ENCODE results near the gene ABL1.

ABL1 gene

DNA sequence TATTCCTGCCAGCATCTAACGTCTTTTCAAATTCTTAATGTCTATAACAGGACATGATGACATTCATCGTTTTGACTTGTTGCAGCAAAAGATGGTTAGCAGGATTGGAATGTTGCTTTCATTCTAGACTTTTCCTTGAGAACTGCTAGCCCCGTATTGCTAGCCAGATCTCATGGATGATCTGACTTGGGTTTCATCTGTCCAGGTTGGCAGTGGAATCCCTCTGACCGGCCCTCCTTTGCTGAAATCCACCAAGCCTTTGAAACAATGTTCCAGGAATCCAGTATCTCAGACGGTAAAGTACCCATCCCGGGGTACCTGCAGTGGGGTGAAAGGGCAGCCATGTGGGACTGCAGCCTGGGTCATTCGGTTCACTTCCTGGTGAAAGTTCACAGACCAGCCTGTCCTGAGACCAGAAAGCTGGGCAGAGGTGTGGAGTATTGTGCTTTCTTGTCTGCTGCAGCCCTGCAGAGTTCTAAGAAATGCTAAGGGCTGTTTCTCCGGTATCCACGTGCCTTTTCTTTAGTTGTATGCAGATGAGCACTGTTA is 44.9 kb downstream of the ABL1 start:
- no peaks in the 10 kb centered on the region for H3K4me1 ChIP-seq (ENCODE audit: control insufficient read depth, low read depth, low read length)
- H3K9ac ChIP-seq (ENCODE audit: low read length): no peak overlapping the region
- no peak overlapping the region for H3K4me3 ChIP-seq (ENCODE audit: low read length)
- H3K36me3 ChIP-seq (ENCODE audit: control insufficient read depth, low read depth, low read length): peaks cover 77% of the 10 kb centered on the region
- H3K27ac ChIP-seq (ENCODE audit: low read length): no peak overlapping the region
- no peaks in the 10 kb centered on the region for H3K27me3 ChIP-seq (ENCODE audit: control insufficient read depth, insufficient read depth, low read length)
- no peaks in the 10 kb centered on the region for H3K9me3 ChIP-seq (ENCODE audit: control insufficient read depth, low read depth, low read length)

DNA sequence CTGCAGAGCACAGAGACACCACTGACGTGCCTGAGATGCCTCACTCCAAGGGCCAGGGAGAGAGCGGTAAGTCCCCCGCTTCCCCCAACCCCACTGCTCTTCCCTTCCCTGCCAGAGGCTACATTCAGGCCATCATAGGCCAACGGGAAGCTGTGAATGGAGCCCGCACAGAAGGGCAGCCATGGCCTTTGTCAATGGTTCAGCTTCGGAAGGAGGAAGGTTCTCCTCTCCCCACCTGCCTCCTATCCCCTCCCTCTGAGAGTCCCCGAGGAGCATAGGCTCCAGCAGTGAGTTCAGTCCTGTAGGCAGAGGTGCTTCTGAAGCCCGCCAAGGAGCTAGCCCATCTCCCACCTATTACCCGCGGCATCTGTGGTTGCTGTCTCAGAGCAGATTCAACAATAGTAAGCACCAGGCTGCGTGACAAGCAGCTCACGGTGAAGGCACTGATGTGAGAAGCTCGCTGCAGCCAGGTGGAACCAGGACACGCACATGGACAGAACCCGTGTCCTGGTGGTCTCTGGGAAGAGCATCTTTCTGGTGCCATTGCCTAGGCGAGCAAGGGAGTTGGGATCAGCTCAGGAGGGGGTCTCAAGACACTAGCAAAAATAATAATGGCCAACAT is 45.7 kb downstream of the ABL1 start:
- Histone ChIP-seq H3K9ac (ENCODE audit: low read length) (no peak overlapping the region), H3K4me3 (ENCODE audit: low read length) (no peak overlapping the region), H3K27ac (ENCODE audit: low read length) (no peak overlapping the region), H3K27me3 (ENCODE audit: control insufficient read depth, insufficient read depth, low read length) (no peaks in the 10 kb centered on the region), H3K9me3 (ENCODE audit: control insufficient read depth, low read depth, low read length) (no peaks in the 10 kb centered on the region), H3K4me1 (ENCODE audit: control insufficient read depth, low read depth, low read length) (no peaks in the 10 kb centered on the region), H3K36me3 (ENCODE audit: control insufficient read depth, low read depth, low read length) (peaks cover 76% of the 10 kb centered on the region)

DNA sequence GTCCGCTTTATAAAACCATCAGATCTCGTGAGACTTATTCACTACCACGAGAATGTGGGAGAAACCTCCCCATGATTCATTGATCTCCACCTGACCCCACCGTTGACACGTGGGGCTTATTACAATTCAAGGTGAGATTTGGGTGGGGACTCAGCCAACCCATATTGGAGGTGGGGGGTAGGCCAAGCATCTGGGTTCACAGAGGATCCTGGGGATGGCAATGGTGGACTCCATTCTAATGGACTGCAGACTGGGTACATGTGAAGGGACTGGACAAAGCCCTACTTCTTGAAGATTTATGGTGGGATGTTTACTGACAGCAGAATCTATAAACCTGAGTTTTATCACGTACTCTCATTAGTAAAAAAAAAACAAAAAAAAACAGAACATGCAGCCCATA is 46.5 kb downstream of the ABL1 start:
- no peak overlapping the region for H3K27ac ChIP-seq (ENCODE audit: low read length)
- no peak overlapping the region for H3K4me3 ChIP-seq (ENCODE audit: low read length)
- H3K4me1 ChIP-seq (ENCODE audit: control insufficient read depth, low read depth, low read length): no peaks in the 10 kb centered on the region
- peaks cover 77% of the 10 kb centered on the region for H3K36me3 ChIP-seq (ENCODE audit: control insufficient read depth, low read depth, low read length)
- H3K27me3 ChIP-seq (ENCODE audit: control insufficient read depth, insufficient read depth, low read length): no peaks in the 10 kb centered on the region
- no peaks in the 10 kb centered on the region for H3K9me3 ChIP-seq (ENCODE audit: control insufficient read depth, low read depth, low read length)
- no peak overlapping the region for H3K9ac ChIP-seq (ENCODE audit: low read length)

DNA sequence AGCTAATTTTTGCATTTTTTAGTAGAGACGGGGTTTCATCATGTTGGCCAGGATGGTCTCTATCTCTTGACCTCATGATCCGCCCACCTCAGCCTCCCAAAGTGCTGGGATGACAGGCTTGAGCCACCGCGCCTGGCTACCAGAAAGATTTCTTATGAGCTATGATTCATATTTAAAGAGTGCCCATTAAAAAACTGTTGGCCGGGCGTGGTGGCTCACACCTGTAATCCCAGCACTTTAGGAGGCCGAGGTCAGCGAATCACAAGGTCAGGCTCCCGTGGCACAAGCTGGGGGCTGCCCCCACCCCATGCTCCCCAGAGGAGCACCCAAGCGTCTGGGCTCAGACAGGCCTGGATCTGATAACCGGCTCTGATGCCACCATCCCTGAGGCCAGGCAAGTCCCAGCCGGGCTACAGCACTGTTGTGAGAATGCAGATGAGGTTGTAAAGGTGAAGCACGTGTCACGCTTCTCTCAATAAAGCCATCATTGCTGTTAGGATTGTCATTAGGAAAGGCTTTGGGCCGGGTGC is 47.7 kb downstream of the ABL1 start:
- Histone ChIP-seq H3K27ac (ENCODE audit: low read length) (no peak overlapping the region), H3K4me1 (ENCODE audit: control insufficient read depth, low read depth, low read length) (no peaks in the 10 kb centered on the region), H3K27me3 (ENCODE audit: control insufficient read depth, insufficient read depth, low read length) (no peaks in the 10 kb centered on the region), H3K9me3 (ENCODE audit: control insufficient read depth, low read depth, low read length) (no peaks in the 10 kb centered on the region), H3K4me3 (ENCODE audit: low read length) (no peak overlapping the region), H3K36me3 (ENCODE audit: control insufficient read depth, low read depth, low read length) (peaks cover 78% of the 10 kb centered on the region), H3K9ac (ENCODE audit: low read length) (no peak overlapping the region)

DNA sequence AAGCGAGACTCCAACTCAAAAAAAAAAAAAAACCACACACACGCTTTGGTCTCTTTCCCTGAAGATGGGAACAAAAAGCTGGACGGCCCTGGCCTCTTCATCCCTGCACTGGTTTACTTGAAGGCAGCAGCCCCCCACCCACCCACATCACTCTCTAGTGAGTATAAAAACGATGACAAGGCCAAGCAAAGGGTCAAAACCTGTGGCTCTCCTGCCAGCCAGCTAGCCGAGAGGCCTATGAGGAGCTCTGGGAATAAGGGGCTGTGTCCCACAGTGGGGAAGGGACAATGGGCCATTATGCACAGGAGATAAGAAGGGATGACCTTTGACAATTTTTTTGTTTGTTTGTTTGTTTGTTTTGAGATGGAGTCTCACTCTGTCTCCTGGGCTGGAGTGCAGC is 48.4 kb downstream of the ABL1 start:
- no peak overlapping the region for H3K4me3 ChIP-seq (ENCODE audit: low read length)
- no peaks in the 10 kb centered on the region for H3K27me3 ChIP-seq (ENCODE audit: control insufficient read depth, insufficient read depth, low read length)
- H3K9ac ChIP-seq (ENCODE audit: low read length): no peak overlapping the region
- no peaks in the 10 kb centered on the region for H3K4me1 ChIP-seq (ENCODE audit: control insufficient read depth, low read depth, low read length)
- no peak overlapping the region for H3K27ac ChIP-seq (ENCODE audit: low read length)
- H3K36me3 ChIP-seq (ENCODE audit: control insufficient read depth, low read depth, low read length): peaks cover 80% of the 10 kb centered on the region
- H3K9me3 ChIP-seq (ENCODE audit: control insufficient read depth, low read depth, low read length): no peaks in the 10 kb centered on the region

DNA sequence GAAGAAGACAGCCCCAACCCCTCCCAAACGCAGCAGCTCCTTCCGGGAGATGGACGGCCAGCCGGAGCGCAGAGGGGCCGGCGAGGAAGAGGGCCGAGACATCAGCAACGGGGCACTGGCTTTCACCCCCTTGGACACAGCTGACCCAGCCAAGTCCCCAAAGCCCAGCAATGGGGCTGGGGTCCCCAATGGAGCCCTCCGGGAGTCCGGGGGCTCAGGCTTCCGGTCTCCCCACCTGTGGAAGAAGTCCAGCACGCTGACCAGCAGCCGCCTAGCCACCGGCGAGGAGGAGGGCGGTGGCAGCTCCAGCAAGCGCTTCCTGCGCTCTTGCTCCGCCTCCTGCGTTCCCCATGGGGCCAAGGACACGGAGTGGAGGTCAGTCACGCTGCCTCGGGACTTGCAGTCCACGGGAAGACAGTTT is 49.1 kb downstream of the ABL1 start:
- no peaks in the 10 kb centered on the region for H3K9me3 ChIP-seq (ENCODE audit: control insufficient read depth, low read depth, low read length)
- no peaks in the 10 kb centered on the region for H3K27me3 ChIP-seq (ENCODE audit: control insufficient read depth, insufficient read depth, low read length)
- H3K9ac ChIP-seq (ENCODE audit: low read length): no peak overlapping the region
- no peak overlapping the region for H3K4me3 ChIP-seq (ENCODE audit: low read length)
- H3K4me1 ChIP-seq (ENCODE audit: control insufficient read depth, low read depth, low read length): no peaks in the 10 kb centered on the region
- H3K27ac ChIP-seq (ENCODE audit: low read length): no peak overlapping the region
- H3K36me3 ChIP-seq (ENCODE audit: control insufficient read depth, low read depth, low read length): peaks cover 80% of the 10 kb centered on the region

DNA sequence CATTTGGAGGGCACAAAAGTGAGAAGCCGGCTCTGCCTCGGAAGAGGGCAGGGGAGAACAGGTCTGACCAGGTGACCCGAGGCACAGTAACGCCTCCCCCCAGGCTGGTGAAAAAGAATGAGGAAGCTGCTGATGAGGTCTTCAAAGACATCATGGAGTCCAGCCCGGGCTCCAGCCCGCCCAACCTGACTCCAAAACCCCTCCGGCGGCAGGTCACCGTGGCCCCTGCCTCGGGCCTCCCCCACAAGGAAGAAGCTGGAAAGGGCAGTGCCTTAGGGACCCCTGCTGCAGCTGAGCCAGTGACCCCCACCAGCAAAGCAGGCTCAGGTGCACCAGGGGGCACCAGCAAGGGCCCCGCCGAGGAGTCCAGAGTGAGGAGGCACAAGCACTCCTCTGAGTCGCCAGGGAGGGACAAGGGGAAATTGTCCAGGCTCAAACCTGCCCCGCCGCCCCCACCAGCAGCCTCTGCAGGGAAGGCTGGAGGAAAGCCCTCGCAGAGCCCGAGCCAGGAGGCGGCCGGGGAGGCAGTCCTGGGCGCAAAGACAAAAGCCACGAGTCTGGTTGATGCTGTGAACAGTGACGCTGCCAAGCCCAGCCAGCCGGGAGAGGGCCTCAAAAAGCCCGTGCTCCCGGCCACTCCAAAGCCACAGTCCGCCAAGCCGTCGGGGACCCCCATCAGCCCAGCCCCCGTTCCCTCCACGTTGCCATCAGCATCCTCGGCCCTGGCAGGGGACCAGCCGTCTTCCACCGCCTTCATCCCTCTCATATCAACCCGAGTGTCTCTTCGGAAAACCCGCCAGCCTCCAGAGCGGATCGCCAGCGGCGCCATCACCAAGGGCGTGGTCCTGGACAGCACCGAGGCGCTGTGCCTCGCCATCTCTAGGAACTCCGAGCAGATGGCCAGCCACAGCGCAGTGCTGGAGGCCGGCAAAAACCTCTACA is 49.8 kb downstream of the ABL1 start:
- peaks cover 74% of the 10 kb centered on the region for H3K36me3 ChIP-seq (ENCODE audit: control insufficient read depth, low read depth, low read length)
- no peak overlapping the region for H3K9ac ChIP-seq (ENCODE audit: low read length)

DNA sequence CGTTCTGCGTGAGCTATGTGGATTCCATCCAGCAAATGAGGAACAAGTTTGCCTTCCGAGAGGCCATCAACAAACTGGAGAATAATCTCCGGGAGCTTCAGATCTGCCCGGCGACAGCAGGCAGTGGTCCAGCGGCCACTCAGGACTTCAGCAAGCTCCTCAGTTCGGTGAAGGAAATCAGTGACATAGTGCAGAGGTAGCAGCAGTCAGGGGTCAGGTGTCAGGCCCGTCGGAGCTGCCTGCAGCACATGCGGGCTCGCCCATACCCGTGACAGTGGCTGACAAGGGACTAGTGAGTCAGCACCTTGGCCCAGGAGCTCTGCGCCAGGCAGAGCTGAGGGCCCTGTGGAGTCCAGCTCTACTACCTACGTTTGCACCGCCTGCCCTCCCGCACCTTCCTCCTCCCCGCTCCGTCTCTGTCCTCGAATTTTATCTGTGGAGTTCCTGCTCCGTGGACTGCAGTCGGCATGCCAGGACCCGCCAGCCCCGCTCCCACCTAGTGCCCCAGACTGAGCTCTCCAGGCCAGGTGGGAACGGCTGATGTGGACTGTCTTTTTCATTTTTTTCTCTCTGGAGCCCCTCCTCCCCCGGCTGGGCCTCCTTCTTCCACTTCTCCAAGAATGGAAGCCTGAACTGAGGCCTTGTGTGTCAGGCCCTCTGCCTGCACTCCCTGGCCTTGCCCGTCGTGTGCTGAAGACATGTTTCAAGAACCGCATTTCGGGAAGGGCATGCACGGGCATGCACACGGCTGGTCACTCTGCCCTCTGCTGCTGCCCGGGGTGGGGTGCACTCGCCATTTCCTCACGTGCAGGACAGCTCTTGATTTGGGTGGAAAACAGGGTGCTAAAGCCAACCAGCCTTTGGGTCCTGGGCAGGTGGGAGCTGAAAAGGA is 50.7 kb downstream of the ABL1 start:
- H3K4me3 ChIP-seq (ENCODE audit: low read length): no peak overlapping the region
- H3K36me3 ChIP-seq (ENCODE audit: control insufficient read depth, low read depth, low read length): peaks cover 70% of the 10 kb centered on the region
- H3K4me1 ChIP-seq (ENCODE audit: control insufficient read depth, low read depth, low read length): no peaks in the 10 kb centered on the region
- no peak overlapping the region for H3K27ac ChIP-seq (ENCODE audit: low read length)
- H3K9ac ChIP-seq (ENCODE audit: low read length): no peak overlapping the region
- H3K9me3 ChIP-seq (ENCODE audit: control insufficient read depth, low read depth, low read length): no peaks in the 10 kb centered on the region
- H3K27me3 ChIP-seq (ENCODE audit: control insufficient read depth, insufficient read depth, low read length): no peaks in the 10 kb centered on the region

More for the DNA sequence above, 49.8 kb downstream of the ABL1 start:
- H3K9me3 ChIP-seq (ENCODE audit: control insufficient read depth, low read depth, low read length): no peaks in the 10 kb centered on the region
- H3K27ac ChIP-seq (ENCODE audit: low read length): no peak overlapping the region
- H3K4me3 ChIP-seq (ENCODE audit: low read length): no peak overlapping the region
- no peaks in the 10 kb centered on the region for H3K27me3 ChIP-seq (ENCODE audit: control insufficient read depth, insufficient read depth, low read length)
- no peaks in the 10 kb centered on the region for H3K4me1 ChIP-seq (ENCODE audit: control insufficient read depth, low read depth, low read length)

DNA sequence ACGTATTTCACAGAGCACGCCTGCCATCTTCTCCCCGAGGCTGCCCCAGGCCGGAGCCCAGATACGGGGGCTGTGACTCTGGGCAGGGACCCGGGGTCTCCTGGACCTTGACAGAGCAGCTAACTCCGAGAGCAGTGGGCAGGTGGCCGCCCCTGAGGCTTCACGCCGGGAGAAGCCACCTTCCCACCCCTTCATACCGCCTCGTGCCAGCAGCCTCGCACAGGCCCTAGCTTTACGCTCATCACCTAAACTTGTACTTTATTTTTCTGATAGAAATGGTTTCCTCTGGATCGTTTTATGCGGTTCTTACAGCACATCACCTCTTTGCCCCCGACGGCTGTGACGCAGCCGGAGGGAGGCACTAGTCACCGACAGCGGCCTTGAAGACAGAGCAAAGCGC is 51.9 kb downstream of the ABL1 start:
- Histone ChIP-seq H3K36me3 (ENCODE audit: control insufficient read depth, low read depth, low read length) (peaks cover 57% of the 10 kb centered on the region), H3K4me1 (ENCODE audit: control insufficient read depth, low read depth, low read length) (no peaks in the 10 kb centered on the region), H3K4me3 (ENCODE audit: low read length) (no peak overlapping the region), H3K9ac (ENCODE audit: low read length) (no peak overlapping the region), H3K27ac (ENCODE audit: low read length) (no peak overlapping the region), H3K9me3 (ENCODE audit: control insufficient read depth, low read depth, low read length) (no peaks in the 10 kb centered on the region), H3K27me3 (ENCODE audit: control insufficient read depth, insufficient read depth, low read length) (no peaks in the 10 kb centered on the region)

DNA sequence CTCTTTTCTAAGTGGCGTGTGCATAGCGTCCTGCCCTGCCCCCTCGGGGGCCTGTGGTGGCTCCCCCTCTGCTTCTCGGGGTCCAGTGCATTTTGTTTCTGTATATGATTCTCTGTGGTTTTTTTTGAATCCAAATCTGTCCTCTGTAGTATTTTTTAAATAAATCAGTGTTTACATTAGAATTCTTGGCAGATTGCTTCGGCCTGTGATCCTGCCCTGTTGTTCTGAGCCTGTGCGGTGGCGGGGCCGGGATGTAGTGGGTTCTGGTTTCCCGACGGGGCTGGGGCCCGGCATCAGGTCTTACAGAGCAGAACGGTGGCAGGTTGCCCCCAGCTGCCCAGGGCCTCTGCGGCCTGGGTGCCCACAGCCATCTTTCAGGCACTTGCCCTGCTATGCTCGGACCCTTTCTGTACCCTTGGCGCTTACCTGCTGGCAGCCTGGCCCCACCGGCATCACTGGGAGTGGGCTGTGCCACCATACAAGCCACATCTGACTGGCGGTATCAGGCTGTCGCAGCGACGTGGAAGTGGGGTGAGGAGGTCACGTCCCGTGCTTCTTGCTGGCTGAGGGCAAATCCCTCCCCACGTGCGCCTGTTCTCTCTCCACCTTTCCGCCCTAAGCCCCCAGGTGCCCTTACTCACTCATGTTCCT is 52.6 kb downstream of the ABL1 start:
- Histone ChIP-seq H3K36me3 (ENCODE audit: control insufficient read depth, low read depth, low read length) (peaks cover 55% of the 10 kb centered on the region), H3K27ac (ENCODE audit: low read length) (no peak overlapping the region), H3K27me3 (ENCODE audit: control insufficient read depth, insufficient read depth, low read length) (no peaks in the 10 kb centered on the region), H3K4me3 (ENCODE audit: low read length) (no peak overlapping the region), H3K9me3 (ENCODE audit: control insufficient read depth, low read depth, low read length) (no peaks in the 10 kb centered on the region), H3K9ac (ENCODE audit: low read length) (no peak overlapping the region), H3K4me1 (ENCODE audit: control insufficient read depth, low read depth, low read length) (no peaks in the 10 kb centered on the region)

Measured in iPS-18a (cell line).